Measurements from ENCODE around the gene SRGAP3. TPM values are rescaled to one million over a fixed set of nuclear protein-coding genes. Genes with fewer than 3 reads are reported as not detected.

The SRGAP3 gene
- total RNA-seq, 1 experiment from 2014 or later: 0.24 TPM

- Histone ChIP-seq H3K4me3 (no peak overlapping the region), H3K36me3 (no peaks in the 10 kb centered on the region), H3K9me3 (replicated peaks) (no peaks in the 10 kb centered on the region), H3K4me1 (replicated peaks) (peaks cover 3% of the 10 kb centered on the region; the same call in 1 of the 2 replicates), H3K27ac (no peak overlapping the region), H3K27me3 (replicated peaks) (0 out of 2 replicates have a peak, but pooled peaks cover 4% of the 10 kb centered on the region)
- peak in 1 of 2 experiments; percentile 43 for DNase-seq (ENCODE audit: low read depth in 1 of 2, low spot score in 2 of 2)
Measured at GRCh38 chr3:9036404-9037131, 212.9 kb downstream of the SRGAP3 start.

GRCh38 chr3:9035961-9036360 is 213.5 kb downstream of the SRGAP3 start:
- H3K27me3 ChIP-seq (replicated peaks): 0 out of 2 replicates have a peak, but pooled peaks cover 4% of the 10 kb centered on the region
- H3K4me1 ChIP-seq (replicated peaks): peaks cover 3% of the 10 kb centered on the region; the same call in 1 of the 2 replicates
- H3K4me3 ChIP-seq: no peak overlapping the region
- H3K9me3 ChIP-seq (replicated peaks): no peaks in the 10 kb centered on the region
- no peak for DNase-seq (ENCODE audit: low read depth in 1 of 2, low spot score in 2 of 2)
- H3K27ac ChIP-seq: no peak overlapping the region
- H3K36me3 ChIP-seq: no peaks in the 10 kb centered on the region

GRCh38 chr3:9035473-9035872 is 214.0 kb downstream of the SRGAP3 start:
- H3K9me3 ChIP-seq (replicated peaks): no peaks in the 10 kb centered on the region
- H3K27ac ChIP-seq: no peak overlapping the region
- no peaks in the 10 kb centered on the region for H3K36me3 ChIP-seq
- no peak for DNase-seq (ENCODE audit: low read depth in 1 of 2, low spot score in 2 of 2)
- H3K4me1 ChIP-seq (replicated peaks): peaks cover 3% of the 10 kb centered on the region; the same call in 1 of the 2 replicates
- 0 out of 2 replicates have a peak, but pooled peaks cover 4% of the 10 kb centered on the region for H3K27me3 ChIP-seq (replicated peaks)
- no peak overlapping the region for H3K4me3 ChIP-seq

GRCh38 chr3:9033867-9034266 is 215.6 kb downstream of the SRGAP3 start:
- H3K36me3 ChIP-seq: no peaks in the 10 kb centered on the region
- H3K4me3 ChIP-seq: no peak overlapping the region
- no peaks in the 10 kb centered on the region for H3K27me3 ChIP-seq (replicated peaks)
- peaks cover 3% of the 10 kb centered on the region; the same call in 1 of the 2 replicates for H3K4me1 ChIP-seq (replicated peaks)
- DNase-seq (ENCODE audit: low read depth in 1 of 2, low spot score in 2 of 2): no peak
- no peaks in the 10 kb centered on the region for H3K9me3 ChIP-seq (replicated peaks)
- no peak overlapping the region for H3K27ac ChIP-seq

- no peak for DNase-seq (ENCODE audit: low read depth in 1 of 2, low spot score in 2 of 2)
- no peak overlapping the region for H3K27ac ChIP-seq
- H3K36me3 ChIP-seq: no peaks in the 10 kb centered on the region
- H3K9me3 ChIP-seq (replicated peaks): no peaks in the 10 kb centered on the region
- no peaks in the 10 kb centered on the region for H3K27me3 ChIP-seq (replicated peaks)
- H3K4me1 ChIP-seq (replicated peaks): peaks cover 3% of the 10 kb centered on the region; the same call in 1 of the 2 replicates
- H3K4me3 ChIP-seq: no peak overlapping the region
Measured at GRCh38 chr3:9032231-9032777, 217.1 kb downstream of the SRGAP3 start.

- no peaks in the 10 kb centered on the region for H3K9me3 ChIP-seq (replicated peaks)
- no peak overlapping the region for H3K27ac ChIP-seq
- H3K4me3 ChIP-seq: no peak overlapping the region
- no peaks in the 10 kb centered on the region for H3K36me3 ChIP-seq
- DNase-seq (ENCODE audit: low read depth in 1 of 2, low spot score in 2 of 2): no peak
- H3K4me1 ChIP-seq (replicated peaks): no peaks in the 10 kb centered on the region
- no peaks in the 10 kb centered on the region for H3K27me3 ChIP-seq (replicated peaks)
Measured at GRCh38 chr3:9030034-9030433, 219.4 kb downstream of the SRGAP3 start.

GRCh38 chr3:9028134-9028533 is 221.3 kb downstream of the SRGAP3 start:
- Histone ChIP-seq H3K27me3 (replicated peaks) (no peaks in the 10 kb centered on the region), H3K27ac (no peak overlapping the region), H3K4me3 (no peak overlapping the region), H3K9me3 (replicated peaks) (no peaks in the 10 kb centered on the region), H3K4me1 (replicated peaks) (no peaks in the 10 kb centered on the region), H3K36me3 (no peaks in the 10 kb centered on the region)
- DNase-seq (ENCODE audit: low read depth in 1 of 2, low spot score in 2 of 2): peak; percentile 6 to 47

GRCh38 chr3:9026320-9027045 is 223.0 kb downstream of the SRGAP3 start:
- H3K4me3 ChIP-seq: no peak overlapping the region
- H3K9me3 ChIP-seq (replicated peaks): no peaks in the 10 kb centered on the region
- H3K27me3 ChIP-seq (replicated peaks): no peaks in the 10 kb centered on the region
- H3K36me3 ChIP-seq: no peaks in the 10 kb centered on the region
- H3K4me1 ChIP-seq (replicated peaks): no peaks in the 10 kb centered on the region
- H3K27ac ChIP-seq: no peak overlapping the region
- no peak for DNase-seq (ENCODE audit: low read depth in 1 of 2, low spot score in 2 of 2)

GRCh38 chr3:9024341-9024740 is 225.1 kb downstream of the SRGAP3 start:
- H3K27ac ChIP-seq: no peak overlapping the region
- no peak for DNase-seq (ENCODE audit: low read depth in 1 of 2, low spot score in 2 of 2)
- H3K4me3 ChIP-seq: no peak overlapping the region
- H3K27me3 ChIP-seq (replicated peaks): no peaks in the 10 kb centered on the region
- no peaks in the 10 kb centered on the region for H3K36me3 ChIP-seq
- H3K4me1 ChIP-seq (replicated peaks): no peaks in the 10 kb centered on the region
- H3K9me3 ChIP-seq (replicated peaks): no peaks in the 10 kb centered on the region

- no peaks in the 10 kb centered on the region for H3K4me1 ChIP-seq (replicated peaks)
- no peaks in the 10 kb centered on the region for H3K36me3 ChIP-seq
- no peak overlapping the region for H3K27ac ChIP-seq
- H3K4me3 ChIP-seq: no peak overlapping the region
- no peaks in the 10 kb centered on the region for H3K27me3 ChIP-seq (replicated peaks)
- no peaks in the 10 kb centered on the region for H3K9me3 ChIP-seq (replicated peaks)
- DNase-seq (ENCODE audit: low read depth in 1 of 2, low spot score in 2 of 2): no peak
Measured at GRCh38 chr3:9023226-9023590, 226.2 kb downstream of the SRGAP3 start.

GRCh38 chr3:9022305-9023225 is 226.9 kb downstream of the SRGAP3 start:
- no peaks in the 10 kb centered on the region; the same call in 1 of the 2 replicates for H3K27me3 ChIP-seq (replicated peaks)
- no peak for DNase-seq (ENCODE audit: low read depth in 1 of 2, low spot score in 2 of 2)
- H3K9me3 ChIP-seq (replicated peaks): no peaks in the 10 kb centered on the region
- H3K36me3 ChIP-seq: no peaks in the 10 kb centered on the region
- no peak overlapping the region for H3K27ac ChIP-seq
- H3K4me3 ChIP-seq: no peak overlapping the region
- H3K4me1 ChIP-seq (replicated peaks): no peaks in the 10 kb centered on the region

- Histone ChIP-seq H3K36me3 (no peaks in the 10 kb centered on the region), H3K4me3 (no peak overlapping the region), H3K27ac (no peak overlapping the region), H3K4me1 (replicated peaks) (no peaks in the 10 kb centered on the region), H3K9me3 (replicated peaks) (no peaks in the 10 kb centered on the region), H3K27me3 (replicated peaks) (peaks cover 6% of the 10 kb centered on the region; the same call in 1 of the 2 replicates)
- no peak for DNase-seq (ENCODE audit: low read depth in 1 of 2, low spot score in 2 of 2)
Measured at GRCh38 chr3:9021271-9022009, 228.0 kb downstream of the SRGAP3 start.

- no peak for DNase-seq (ENCODE audit: low read depth in 1 of 2, low spot score in 2 of 2)
- Histone ChIP-seq H3K4me1 (replicated peaks) (no peaks in the 10 kb centered on the region), H3K27ac (no peak overlapping the region), H3K4me3 (no peak overlapping the region), H3K27me3 (replicated peaks) (peaks cover 6% of the 10 kb centered on the region; the same call in 1 of the 2 replicates), H3K9me3 (replicated peaks) (no peaks in the 10 kb centered on the region), H3K36me3 (no peaks in the 10 kb centered on the region)
Measured at GRCh38 chr3:9020426-9020825, 229.0 kb downstream of the SRGAP3 start.

All from SJSA1 (cell line).